ENCODE measurements around the gene ARHGEF1.

Gene ARHGEF1

DNA sequence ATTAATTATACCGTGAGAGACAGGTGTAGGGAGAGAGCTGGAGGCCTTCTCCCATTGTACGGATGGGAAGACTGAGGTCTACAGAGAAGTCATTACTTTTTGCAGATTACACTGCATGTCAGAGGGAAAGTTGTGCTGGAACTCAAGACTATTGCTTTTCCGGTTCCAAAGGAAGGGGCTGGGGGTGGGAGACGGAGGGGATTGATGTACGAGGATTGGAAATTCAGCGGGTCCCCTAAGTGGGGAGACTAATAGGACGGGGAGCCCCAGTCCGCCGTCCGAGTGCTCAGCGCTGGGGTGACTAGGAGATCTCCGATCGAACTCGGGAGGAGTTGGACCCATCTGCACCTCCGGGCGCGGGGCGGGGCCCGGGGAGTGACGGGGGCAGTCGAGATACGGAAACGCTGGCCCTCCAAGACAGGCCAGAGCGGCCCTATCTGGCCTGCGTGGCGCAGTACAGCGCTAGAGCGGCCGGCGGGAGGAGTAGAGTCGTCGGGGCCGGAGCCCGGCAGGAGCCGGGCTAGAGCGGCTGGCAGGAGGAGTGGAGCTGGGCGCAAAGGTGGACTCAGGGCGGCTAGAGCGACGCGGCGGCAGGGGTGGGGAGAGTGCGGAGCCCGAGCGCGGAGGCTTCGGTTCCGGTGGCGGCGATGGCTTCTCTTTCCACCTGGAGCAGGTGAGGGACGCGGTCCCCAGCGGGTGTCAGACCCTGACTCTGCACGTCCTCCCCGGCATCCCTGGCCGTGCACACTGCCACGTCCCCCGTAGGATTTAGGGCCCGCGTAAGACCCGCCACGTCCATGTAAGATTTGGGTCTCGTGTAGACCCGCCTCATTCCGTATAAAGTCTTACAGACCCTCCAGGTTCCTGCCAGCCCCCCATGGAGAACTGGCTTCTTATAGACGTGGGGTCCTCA, 1.1 kb downstream of the ARHGEF1 start:
- DNase-seq (ENCODE audit: low read depth in 2 of 2), result peak; percentile 71 to 86

- DNase-seq (ENCODE audit: low read depth in 2 of 2), result no peak
Observed at GRCh38 chr19:41886761-41887710, 4.1 kb downstream of the ARHGEF1 start.

DNA sequence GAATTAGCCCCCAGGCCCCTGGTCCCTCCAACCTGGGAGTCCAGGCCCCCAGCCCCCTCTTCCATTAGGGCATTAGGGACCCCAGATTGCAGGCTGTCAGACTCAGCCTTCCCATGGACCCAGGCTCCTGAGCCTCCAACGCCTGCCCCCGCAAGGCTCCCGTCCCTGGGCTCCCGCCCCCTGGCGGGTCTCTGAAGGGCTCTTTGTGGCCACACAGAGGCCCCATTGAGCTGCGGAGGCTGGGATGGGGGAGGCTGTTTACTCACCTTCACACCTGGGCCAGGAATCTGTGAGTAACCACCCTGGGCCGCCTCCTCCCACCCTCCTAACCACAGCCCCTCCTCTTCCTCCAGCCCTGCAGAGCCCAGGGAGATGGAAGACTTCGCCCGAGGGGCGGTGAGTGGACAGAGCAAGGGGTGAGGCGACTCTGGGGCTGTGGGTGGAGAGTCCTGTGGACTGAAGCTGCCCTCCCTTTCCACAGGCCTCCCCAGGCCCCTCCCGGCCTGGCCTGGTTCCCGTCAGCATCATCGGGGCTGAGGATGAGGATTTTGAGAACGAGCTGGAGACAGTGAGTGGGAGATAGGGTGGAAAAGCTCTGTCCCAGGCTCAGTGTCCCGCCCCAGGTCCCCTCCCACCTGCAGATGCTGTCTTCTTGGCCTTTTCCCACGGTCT, 4.9 kb downstream of the ARHGEF1 start:
- DNase-seq (ENCODE audit: low read depth in 2 of 2), result peak; percentile 72 to 82

DNA sequence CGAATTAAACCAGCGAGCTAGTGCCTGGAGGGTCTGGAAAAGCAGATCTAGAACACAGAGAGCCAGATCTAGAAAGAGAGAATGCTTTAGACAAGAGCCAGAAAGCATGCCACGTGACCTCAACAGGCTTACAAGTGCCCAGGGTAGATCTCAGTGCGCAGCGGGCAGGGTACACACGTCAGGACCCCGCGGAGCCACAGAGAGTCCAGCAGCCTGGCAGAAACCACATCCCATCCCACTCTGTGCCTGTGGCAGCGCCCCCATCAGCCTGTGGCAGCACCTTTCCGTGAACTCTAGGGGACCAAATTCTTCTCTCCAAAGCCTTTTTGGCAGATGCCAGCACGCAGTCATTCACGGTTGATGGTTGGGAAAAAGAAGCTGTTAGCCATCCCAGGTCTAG, 5.9 kb downstream of the ARHGEF1 start:
- DNase-seq (ENCODE audit: low read depth in 2 of 2), result no peak

DNA sequence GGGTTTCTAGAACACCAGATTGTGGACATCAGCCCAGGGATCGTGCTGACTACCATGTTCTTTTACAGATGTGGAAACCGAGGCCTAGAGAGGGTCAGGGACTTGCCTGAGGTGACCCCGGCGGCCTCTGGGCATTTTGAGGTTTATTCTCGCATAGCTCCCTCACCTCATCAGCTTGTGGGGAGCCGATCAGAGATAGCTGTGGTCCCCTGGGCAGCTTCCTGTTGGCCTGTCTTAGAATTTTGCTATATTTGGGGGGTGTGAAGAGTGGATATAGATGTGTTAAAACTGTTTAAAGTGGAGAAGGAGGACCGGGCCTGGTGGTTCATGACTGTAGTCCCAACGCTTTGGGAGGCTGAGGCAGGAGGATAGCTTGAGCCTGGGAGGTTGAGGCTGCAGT, 6.9 kb downstream of the ARHGEF1 start:
- DNase-seq (ENCODE audit: low read depth in 2 of 2), result no peak

- no peak for DNase-seq (ENCODE audit: low read depth in 2 of 2)
Observed at GRCh38 chr19:41890936-41891335, 8.0 kb downstream of the ARHGEF1 start.

GRCh38 chr19:41892173-41892902, 9.4 kb downstream of the ARHGEF1 start:
- DNase-seq (ENCODE audit: low read depth in 2 of 2), result no peak

DNA sequence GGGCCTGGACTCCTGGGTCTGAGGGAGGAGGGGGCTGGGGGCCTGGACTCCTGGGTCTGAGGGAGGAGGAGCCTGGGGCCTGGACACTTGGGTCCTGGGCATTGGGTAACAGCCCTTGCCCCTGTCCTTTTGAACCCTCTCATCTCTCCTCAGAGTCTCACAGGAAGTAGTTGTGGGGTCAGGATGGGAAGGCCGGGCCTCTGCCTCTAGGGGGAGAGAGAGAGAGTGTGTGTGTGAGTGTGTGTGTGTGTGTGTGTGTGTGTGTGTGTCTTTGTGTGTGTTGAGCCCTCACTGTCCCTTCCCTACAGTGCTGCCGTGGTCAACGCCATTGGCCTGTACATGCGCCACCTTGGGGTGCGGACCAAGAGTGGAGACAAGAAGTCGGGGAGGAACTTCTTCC, 10.9 kb downstream of the ARHGEF1 start:
- DNase-seq (ENCODE audit: low read depth in 2 of 2), result no peak

GRCh38 chr19:41894350-41894749, 11.4 kb downstream of the ARHGEF1 start:
- DNase-seq (ENCODE audit: low read depth in 2 of 2), result no peak

DNA sequence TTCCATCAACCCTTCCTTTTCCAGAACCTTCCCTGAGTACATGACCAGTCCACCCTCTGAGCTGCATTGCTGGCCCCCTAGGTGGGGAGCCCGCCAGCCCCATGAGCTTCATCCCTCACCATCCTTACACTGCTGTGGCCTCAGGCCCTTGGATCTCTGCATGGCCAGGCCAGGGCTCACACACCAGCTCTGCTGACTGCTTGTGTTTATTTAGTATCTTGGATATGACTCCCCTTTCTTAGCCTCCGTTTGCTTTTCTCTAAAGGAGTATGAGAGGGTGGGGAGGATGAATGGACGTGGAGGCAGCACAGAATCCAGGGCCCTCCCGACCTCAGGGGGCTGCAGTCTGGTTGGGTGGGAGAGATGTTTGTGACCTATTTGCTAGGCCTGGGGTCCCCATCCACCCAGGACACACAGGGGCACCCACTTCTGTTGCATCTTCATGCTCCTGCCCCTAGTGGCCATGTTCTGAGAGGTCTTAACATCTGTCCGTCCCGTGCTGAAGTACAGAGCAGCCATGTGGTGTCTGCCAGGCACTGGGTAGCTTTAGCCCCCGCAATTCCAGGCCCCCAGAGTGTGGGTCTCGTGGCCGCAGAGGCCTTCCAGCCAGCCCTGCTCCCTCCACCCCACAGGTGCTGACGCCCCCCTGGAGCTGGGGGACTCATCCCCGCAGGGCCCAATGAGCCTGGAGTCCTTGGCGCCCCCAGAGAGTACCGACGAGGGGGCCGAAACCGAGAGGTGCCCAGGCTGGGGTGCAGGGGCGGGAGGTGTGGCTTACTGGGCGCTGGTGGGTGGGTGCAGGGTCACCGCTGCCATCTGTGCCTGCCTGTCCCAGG, 13.0 kb downstream of the ARHGEF1 start:
- no peak for DNase-seq (ENCODE audit: low read depth in 2 of 2)

DNA sequence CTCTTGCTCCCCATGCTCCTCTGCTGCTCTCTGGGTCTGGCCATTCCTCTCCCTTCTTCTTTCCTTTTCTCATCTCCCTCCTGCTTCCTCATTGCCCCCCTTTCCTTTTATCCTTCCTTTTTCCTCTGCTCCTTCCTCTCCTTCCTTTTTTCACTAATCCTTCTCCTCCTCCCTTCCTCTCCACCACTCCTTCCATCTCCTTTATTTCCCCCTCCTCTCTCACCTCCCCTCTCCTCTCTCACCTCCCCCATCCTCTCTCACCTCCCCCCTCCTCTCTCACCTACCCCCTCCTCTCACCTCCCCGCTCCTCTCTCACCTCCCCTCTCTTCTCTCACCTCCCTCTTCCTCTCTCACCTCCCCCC, 13.6 kb downstream of the ARHGEF1 start:
- DNase-seq (ENCODE audit: low read depth in 2 of 2), result no peak

DNA sequence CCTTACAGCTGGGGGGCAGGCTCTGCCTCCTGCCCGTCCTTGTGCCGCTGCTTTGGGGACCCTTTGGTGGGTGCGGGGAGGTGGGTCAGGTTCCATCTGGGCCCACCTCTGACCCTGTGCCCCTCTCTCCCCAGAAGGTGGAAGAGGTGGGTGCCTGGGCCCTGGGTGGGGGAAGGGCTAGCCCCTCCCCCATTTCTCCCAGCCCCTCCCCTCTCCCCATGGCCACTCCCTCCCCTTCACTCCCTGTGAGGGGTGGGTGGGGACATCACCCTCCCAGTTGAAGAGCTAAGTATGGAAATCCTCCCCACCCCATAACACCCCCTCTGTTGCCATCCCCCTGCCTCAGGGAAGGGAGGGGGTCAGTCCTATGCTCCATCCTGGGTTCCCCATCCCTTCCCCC, 14.2 kb downstream of the ARHGEF1 start:
- no peak for DNase-seq (ENCODE audit: low read depth in 2 of 2)

DNA sequence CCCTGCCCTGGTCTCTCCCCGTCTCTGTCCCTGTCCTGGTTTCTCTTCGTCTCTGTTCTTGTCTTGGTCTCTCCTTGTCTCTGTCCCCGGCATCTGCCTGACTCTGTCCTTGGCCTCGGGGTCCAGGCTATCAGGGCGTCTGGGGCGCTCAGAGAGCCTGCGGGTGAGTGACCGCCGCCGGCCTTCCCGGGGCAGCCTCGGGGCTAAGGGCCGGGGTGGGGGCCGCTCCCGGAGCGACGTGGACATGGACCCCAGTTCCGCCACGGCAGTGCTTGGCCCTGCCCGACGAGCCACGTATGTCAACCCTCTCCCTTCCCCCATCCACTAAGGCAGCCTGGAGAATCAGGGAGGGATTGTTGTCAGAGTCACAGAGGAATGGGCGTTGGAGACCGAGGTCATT, 14.8 kb downstream of the ARHGEF1 start:
- no peak for DNase-seq (ENCODE audit: low read depth in 2 of 2)

DNA sequence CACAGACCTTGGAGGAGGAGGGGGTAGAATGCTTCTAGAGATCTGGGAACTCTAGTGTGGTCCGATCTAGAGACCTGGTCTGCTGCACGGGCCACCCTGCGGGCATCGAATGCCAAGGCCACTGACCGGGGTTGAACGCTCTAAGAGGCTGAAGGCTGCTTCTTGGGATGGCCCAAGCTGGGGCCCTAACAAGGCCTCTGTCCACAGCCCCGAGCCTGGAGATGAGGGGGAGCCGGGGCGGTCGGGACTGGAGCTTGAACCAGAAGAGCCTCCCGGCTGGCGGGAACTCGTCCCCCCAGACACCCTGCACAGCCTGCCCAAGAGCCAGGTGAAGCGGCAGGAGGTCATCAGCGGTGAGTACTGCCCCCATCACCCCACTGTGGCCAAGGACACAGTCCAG, 15.3 kb downstream of the ARHGEF1 start:
- no peak for DNase-seq (ENCODE audit: low read depth in 2 of 2)

DNA sequence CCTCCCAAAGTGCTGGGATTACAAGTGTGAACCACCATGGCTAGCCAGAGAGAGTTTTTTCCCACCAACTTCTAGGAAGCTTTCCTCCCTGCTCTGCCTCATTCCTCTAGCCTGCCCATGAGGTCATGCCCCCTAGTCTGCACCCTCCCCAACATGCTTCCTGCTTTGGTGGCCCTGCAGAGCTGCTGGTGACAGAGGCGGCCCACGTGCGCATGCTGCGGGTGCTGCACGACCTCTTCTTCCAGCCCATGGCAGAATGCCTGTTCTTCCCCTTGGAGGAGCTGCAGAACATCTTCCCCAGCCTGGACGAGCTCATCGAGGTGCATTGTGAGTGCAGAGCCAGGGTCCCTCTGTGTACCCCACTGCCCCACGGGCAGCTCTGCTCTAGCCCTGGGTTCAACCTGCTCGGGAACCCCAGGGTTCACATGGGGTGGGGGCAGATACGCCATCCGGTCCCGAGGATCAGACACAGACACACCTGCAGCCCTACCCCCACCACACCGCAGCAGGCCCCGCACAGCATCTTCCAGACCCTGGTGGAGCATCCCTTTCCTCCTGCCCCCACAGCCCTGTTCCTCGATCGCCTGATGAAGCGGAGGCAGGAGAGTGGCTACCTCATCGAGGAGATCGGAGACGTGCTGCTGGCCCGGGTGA, 18.9 kb downstream of the ARHGEF1 start:
- DNase-seq (ENCODE audit: low read depth in 2 of 2), result no peak

DNA sequence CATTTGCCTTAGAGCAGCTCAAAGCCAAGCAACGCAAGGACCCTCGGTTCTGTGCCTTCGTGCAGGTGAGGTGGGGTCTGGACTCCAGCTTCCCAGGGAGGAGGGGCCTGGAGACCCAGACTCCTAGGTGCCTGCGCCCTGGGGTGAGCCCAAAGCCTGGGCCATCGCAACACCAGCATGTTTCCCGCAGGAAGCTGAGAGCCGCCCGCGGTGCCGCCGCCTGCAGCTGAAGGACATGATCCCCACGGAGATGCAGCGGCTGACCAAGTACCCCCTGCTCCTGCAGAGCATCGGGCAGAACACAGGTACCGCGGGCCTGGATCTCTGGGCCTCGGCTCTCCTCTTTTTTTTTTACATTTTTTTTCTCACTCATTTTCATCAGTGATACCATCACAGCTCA, 19.6 kb downstream of the ARHGEF1 start:
- DNase-seq (ENCODE audit: low read depth in 2 of 2), result no peak

- DNase-seq (ENCODE audit: low read depth in 2 of 2), result no peak
Observed at GRCh38 chr19:41903193-41903953, 20.4 kb downstream of the ARHGEF1 start.

DNA sequence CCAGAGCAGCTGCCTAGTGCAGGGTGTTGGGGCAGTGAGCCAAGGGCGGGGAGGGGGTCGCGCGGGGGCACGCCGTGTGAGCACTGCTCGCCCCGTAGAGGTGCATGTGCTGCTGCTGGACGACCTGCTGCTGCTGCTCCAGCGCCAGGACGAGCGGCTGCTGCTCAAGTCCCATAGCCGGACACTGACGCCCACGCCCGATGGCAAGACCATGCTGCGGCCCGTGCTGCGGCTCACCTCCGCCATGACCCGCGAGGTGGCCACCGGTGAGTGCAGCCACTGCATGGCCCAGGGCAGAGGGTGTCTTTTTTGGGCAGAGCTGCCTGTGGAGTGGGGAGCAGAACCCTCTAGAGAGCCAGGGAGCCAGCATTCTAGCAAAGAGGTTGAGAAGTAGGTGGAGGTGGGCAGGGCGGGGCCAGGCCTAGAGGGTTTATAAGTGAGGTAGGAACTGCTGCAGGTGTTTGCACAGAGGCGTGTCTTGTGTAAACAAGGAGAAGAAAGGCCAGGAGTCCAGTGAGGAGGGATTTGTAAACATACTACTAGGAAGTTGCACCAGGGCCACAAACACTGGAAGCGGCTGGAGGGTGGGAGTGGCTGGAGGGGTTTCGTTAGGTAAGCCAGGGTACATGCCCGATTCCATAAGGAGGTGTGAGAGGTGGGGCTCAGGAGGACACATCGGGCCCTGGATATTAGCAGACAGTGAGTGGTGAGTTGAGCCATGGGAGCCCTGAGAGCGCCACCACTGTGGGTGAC, 21.3 kb downstream of the ARHGEF1 start:
- DNase-seq (ENCODE audit: low read depth in 2 of 2), result no peak

Measured in stimulated activated CD4-positive, alpha-beta T cell treated with anti-CD3 and anti-CD28 coated beads, Interleukin-1b, Interleukin-23, amount 100 ng/mL, for 4 hours (primary cell).